ENCODE results near the gene IFNA14.
A peak's percentile ranks its signal among the peaks of the same experiment; 100 is the strongest.
"Not testable (repeated sequence)": the region's sequence is repeated elsewhere in the genome, so short reads cannot be mapped to it uniquely, and the experiment has no call there.

The IFNA14 gene

DNA sequence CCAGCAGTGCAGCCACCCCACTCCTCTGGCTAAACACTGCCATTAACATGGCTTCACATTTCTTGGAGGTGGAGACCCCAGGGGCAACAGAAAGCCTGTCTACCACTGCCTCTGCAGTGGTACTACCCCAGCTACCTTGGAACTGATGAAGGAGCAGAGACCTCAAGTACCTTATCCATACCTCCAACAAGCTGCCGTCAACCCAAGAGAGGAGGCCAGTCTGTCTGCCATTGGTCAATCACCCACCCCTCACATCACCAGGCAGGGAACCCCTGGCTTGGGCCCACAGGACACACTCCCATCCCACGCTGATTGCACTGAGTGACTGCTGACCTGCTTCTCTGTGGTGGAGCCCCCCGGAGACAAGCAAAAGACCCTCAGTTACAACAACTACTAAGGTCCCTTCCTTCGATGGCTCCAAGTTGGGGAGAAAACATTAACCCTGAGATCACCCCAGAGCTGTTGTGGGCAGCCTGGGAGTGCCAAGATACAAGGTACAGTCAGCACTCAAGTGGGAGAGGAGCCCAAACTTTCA, 5.6 kb downstream of the IFNA14 start:
- DNase-seq (ENCODE audit: extremely low read depth, insufficient read length) = no peak
- H3K27me3 ChIP-seq (replicated peaks; ENCODE audit: control insufficient read depth, insufficient read depth, low read length) = no peaks in the 10 kb centered on the region
- TF ChIP-seq, protein P1, sequence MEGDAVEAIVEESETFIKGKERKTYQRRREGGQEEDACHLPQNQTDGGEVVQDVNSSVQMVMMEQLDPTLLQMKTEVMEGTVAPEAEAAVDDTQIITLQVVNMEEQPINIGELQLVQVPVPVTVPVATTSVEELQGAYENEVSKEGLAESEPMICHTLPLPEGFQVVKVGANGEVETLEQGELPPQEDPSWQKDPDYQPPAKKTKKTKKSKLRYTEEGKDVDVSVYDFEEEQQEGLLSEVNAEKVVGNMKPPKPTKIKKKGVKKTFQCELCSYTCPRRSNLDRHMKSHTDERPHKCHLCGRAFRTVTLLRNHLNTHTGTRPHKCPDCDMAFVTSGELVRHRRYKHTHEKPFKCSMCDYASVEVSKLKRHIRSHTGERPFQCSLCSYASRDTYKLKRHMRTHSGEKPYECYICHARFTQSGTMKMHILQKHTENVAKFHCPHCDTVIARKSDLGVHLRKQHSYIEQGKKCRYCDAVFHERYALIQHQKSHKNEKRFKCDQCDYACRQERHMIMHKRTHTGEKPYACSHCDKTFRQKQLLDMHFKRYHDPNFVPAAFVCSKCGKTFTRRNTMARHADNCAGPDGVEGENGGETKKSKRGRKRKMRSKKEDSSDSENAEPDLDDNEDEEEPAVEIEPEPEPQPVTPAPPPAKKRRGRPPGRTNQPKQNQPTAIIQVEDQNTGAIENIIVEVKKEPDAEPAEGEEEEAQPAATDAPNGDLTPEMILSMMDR (IDR thresholded peaks at IDR 0.05; ENCODE audit: insufficient read depth, low read length, poor library complexity, severe bottlenecking) = no peak
- H3K4me3 ChIP-seq (replicated peaks; ENCODE audit: low read depth, low read length) = no peak overlapping the region
- no peaks in the 10 kb centered on the region for H3K36me3 ChIP-seq (ENCODE audit: control insufficient read depth, insufficient read depth, low read length)

- Histone ChIP-seq H3K27me3 (replicated peaks; ENCODE audit: control insufficient read depth, insufficient read depth, low read length) (no peaks in the 10 kb centered on the region), H3K36me3 (ENCODE audit: control insufficient read depth, insufficient read depth, low read length) (no peaks in the 10 kb centered on the region), H3K4me3 (replicated peaks; ENCODE audit: low read depth, low read length) (no peak overlapping the region)
- no peak for DNase-seq (ENCODE audit: extremely low read depth, insufficient read length)
- TF ChIP-seq, protein P1 (IDR thresholded peaks at IDR 0.05; ENCODE audit: insufficient read depth, low read length, poor library complexity, severe bottlenecking) = no peak
Measured at GRCh38 chr9:21233258-21233657, 6.5 kb downstream of the IFNA14 start.

- Histone ChIP-seq H3K27me3 (replicated peaks; ENCODE audit: control insufficient read depth, insufficient read depth, low read length) (no peaks in the 10 kb centered on the region), H3K36me3 (ENCODE audit: control insufficient read depth, insufficient read depth, low read length) (no peaks in the 10 kb centered on the region), H3K4me3 (replicated peaks; ENCODE audit: low read depth, low read length) (no peak within 1 kb of the TSS)
- TF ChIP-seq, protein P1 (IDR thresholded peaks at IDR 0.05; ENCODE audit: insufficient read depth, low read length, poor library complexity, severe bottlenecking) = no peak
- DNase-seq (ENCODE audit: extremely low read depth, insufficient read length) = no peak
Measured at GRCh38 chr9:21228122-21228521, 11.7 kb downstream of the IFNA14 start, which contains the start of gene IFNA17. IFNA17 (minus strand) TSS chr9:21228222; CDS start chr9:21228173, 49 bp downstream.

DNA sequence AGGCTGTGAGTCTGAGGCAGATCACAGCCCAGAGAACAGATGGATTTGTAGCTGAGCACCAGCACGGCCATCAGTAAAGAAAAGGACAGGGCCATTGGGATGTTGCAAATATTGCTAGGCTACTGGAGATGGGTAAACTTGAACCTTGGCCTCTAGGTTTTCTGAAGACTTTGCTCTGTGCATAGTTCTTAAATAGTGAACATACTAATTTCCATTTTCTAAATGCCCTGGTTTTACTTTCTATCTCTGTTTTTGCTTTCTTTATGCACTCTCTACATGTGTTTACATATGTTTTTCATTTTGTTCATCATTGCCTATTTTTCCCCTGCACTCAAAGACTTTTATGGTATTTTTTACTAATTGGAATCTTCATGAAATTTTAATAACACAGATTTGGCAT, 22.6 kb downstream of the IFNA14 start, which contains the start of gene IFNA16:
Gene IFNA16, minus strand, starts transcription at position 101 of the 400 bp plus-strand sequence. Its CDS starts 6 bp downstream, at position 95.
- DNase-seq (ENCODE audit: extremely low read depth, insufficient read length); H3K27me3 ChIP-seq (replicated peaks; ENCODE audit: control insufficient read depth, insufficient read depth, low read length); H3K36me3 ChIP-seq (ENCODE audit: control insufficient read depth, insufficient read depth, low read length); H3K4me3 ChIP-seq (replicated peaks; ENCODE audit: low read depth, low read length): not testable (repeated sequence)

- H3K4me3 ChIP-seq (replicated peaks; ENCODE audit: low read depth, low read length); H3K27me3 ChIP-seq (replicated peaks; ENCODE audit: control insufficient read depth, insufficient read depth, low read length); H3K36me3 ChIP-seq (ENCODE audit: control insufficient read depth, insufficient read depth, low read length); DNase-seq (ENCODE audit: extremely low read depth, insufficient read length): not testable (repeated sequence)
- TF ChIP-seq, protein P1 (IDR thresholded peaks at IDR 0.05; ENCODE audit: insufficient read depth, low read length, poor library complexity, severe bottlenecking) = peak; percentile 63
Measured at GRCh38 chr9:21213411-21214326, 26.1 kb downstream of the IFNA14 start.

GRCh38 chr9:21212160-21212559, 27.6 kb downstream of the IFNA14 start:
- DNase-seq (ENCODE audit: extremely low read depth, insufficient read length); H3K27me3 ChIP-seq (replicated peaks; ENCODE audit: control insufficient read depth, insufficient read depth, low read length); H3K4me3 ChIP-seq (replicated peaks; ENCODE audit: low read depth, low read length); H3K36me3 ChIP-seq (ENCODE audit: control insufficient read depth, insufficient read depth, low read length): not testable (repeated sequence)

DNA sequence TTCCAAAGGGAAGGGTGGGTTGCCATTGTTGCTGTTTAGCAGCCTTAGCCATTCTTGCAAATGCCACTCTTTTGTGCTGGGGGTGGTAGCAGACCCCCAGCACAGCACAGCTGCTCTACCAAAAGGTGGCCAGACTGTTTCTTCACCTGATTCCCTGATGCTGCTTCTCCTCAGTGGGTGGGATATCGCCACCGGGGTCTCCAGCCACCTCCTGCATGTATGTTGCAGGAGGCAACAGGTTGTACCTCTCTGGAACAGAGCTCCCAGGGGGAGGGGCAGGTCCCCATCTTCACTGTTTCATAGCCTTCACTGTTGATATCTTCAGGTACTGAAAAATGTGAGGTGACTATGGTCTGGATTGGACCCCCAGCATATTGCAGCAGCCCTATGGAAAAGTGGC, 29.0 kb downstream of the IFNA14 start:
- H3K36me3 ChIP-seq (ENCODE audit: control insufficient read depth, insufficient read depth, low read length); H3K4me3 ChIP-seq (replicated peaks; ENCODE audit: low read depth, low read length); H3K27me3 ChIP-seq (replicated peaks; ENCODE audit: control insufficient read depth, insufficient read depth, low read length); DNase-seq (ENCODE audit: extremely low read depth, insufficient read length): not testable (repeated sequence)

Measured in GM06990 (cell line).